Heart left ventricle (tissue), 13 donors: Measurements from ENCODE around the gene ERCC2.

ENCODE experiments used
- CTCF ChIP-seq, 12 donors: fragments of 200-600 bp; sonication (generic) in 4 of 12; IDR thresholded peaks; one replicate each; pipeline versions ENCODE4 v1.5.0 to v1.8.0; 2018 to 2022; ENCODE audit warnings: antibody characterized with exemption in 12 of 12, mild to moderate bottlenecking in 5 of 12
- POLR2A ChIP-seq, 2 donors: fragments of 450-650 bp; IDR thresholded peaks; one replicate each; pipeline ENCODE4 v1.6.1; 2017; ENCODE audit warnings: antibody characterized with exemption in 2 of 2, mild to moderate bottlenecking in 2 of 2, moderate library complexity in 2 of 2
- donor health status: ischemic (EF 13 %, LVEDD 7.1; RV severe dilation, severe dysfunction).
- donor health status: DM: no; HTN: yes; CAD: no.
- donor health status: DM: no; HTN: no; CAD: no.
- donor health status: ischemic (EF 25% LVEDD 6.9; RV normal size, moderate dysfunction).
- donor health status: ischemic (EF 25% LVEDD 5.7; RV mildly dilated, moderate dysfunction).
- donor health status: ischemic (EF 35%, LVEDD 5.7; RV mildly dilated, moderate dysfunction).
- donor health status: nonischemic (EF 11% LVEDD 7.7; RV severe dilation, severe dysfunction).
- donor health status: DM: yes; HTN: yes; CAD: no.
- donor health status: PGD.
- donor health status: ischemic (EF 29% LVEDD 5.4; RV normal size, mild dysfunction).
- donor health status: nonischemic (EF 23%, LVEDD 6.1; RV moderate dilation, normal function).

GRCh38 chr19:45385392-45386221 is 15.2 kb upstream of the ERCC2 start:
- TF ChIP-seq CTCF (IDR thresholded peaks at IDR 0.05) (no peak), POLR2A (IDR thresholded peaks at IDR 0.05) (no peak)
